AG08396 (cell line): ENCODE results near the gene WDSUB1.

Source experiments
- DNase-seq: peaks from one replicate; pipeline ENCODE4 v3.0.0; 2012; ENCODE audit warnings: low spot score, mixed read lengths

WDSUB1 gene

GRCh38 chr2:159195697-159196096, 90.8 kb downstream of the WDSUB1 start:
- DNase-seq, result no peak

- no peak for DNase-seq
Observed at GRCh38 chr2:159194241-159194640, 92.3 kb downstream of the WDSUB1 start.

DNA sequence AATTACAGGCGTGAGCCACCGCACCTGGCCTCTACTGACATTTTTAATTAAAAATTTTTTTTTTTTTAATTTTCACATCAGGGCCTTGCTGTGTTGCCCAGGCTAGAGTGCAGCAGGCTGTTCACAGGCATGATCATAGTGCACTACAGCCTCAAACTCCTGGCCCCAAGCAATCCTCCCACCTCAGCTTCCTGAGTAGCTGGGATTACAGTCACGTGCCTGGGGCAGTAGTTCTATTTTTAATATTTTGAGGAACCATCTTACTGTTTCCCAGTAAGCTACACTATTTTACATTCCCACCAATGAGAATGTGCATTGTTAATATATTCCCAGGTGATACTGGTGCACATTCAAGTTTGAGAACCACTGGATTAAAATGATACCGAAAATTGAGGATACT, 92.7 kb downstream of the WDSUB1 start:
- DNase-seq, result no peak

GRCh38 chr2:159192371-159192918, 94.1 kb downstream of the WDSUB1 start:
- no peak for DNase-seq

- no peak for DNase-seq
Observed at GRCh38 chr2:159188449-159188848, 98.1 kb downstream of the WDSUB1 start.

GRCh38 chr2:159187106-159187505, 99.4 kb downstream of the WDSUB1 start:
- no peak for DNase-seq

DNA sequence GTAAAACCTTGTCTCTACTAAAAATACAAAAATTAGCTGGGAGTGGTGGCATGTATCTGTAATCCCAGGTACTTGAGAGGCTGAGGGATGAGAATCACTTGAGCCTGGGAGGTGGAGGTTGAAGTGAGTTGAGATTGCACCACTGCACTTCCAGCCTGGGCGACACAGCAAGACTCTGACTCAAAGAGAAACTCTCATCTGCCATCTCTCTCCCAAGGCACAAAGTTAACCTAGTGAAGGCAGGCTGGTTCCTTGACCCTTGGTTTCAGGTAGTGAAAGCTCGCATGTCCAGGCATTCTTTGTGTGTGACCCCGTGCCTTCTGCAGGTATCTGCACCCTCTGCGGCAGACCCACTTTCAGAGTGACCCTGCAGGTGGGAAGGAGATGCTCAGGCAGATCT, 100.0 kb downstream of the WDSUB1 start:
- DNase-seq, result no peak
